Measurements from ENCODE around the gene ANKFY1. TPM values are rescaled to one million over a fixed set of nuclear protein-coding genes. Genes with fewer than 3 reads are reported as not detected.

The ANKFY1 gene
- total RNA-seq, 3 donors from 2014 or later = 36.3 to 44.2 (median 42.1) TPM

- Histone ChIP-seq H3K27me3 (no peaks in the 10 kb centered on the region), H3K27ac (no peak overlapping the region), H3K4me1 (no peaks in the 10 kb centered on the region), H3K36me3 (no peaks in the 10 kb centered on the region), H3K9me3 (no peaks in the 10 kb centered on the region), H3K4me3 (no peak overlapping the region)
- no peak for DNase-seq (ENCODE audit: low spot score in 2 of 2)
- TF ChIP-seq POLR2A (IDR thresholded peaks at IDR 0.05) (no peak), POLR2AphosphoS5 (IDR thresholded peaks at IDR 0.05) (no peak), CTCF (IDR thresholded peaks at IDR 0.05) (no peak)
- intact Hi-C loops (cut with DNase I; ENCODE audit: low total_unique reads) = no loop called here
Measured at GRCh38 chr17:4287710-4288109, 23.9 kb upstream of the ANKFY1 start.

- H3K36me3 ChIP-seq = no peaks in the 10 kb centered on the region
- no peaks in the 10 kb centered on the region for H3K4me1 ChIP-seq
- H3K4me3 ChIP-seq = no peak overlapping the region
- intact Hi-C loops (cut with DNase I; ENCODE audit: low total_unique reads) = no loop called here
- H3K9me3 ChIP-seq = no peaks in the 10 kb centered on the region
- no peak overlapping the region for H3K27ac ChIP-seq
- TF ChIP-seq POLR2A (IDR thresholded peaks at IDR 0.05) = no peak
- TF ChIP-seq CTCF (IDR thresholded peaks at IDR 0.05) = no peak
- TF ChIP-seq POLR2AphosphoS5 (IDR thresholded peaks at IDR 0.05) = no peak
- DNase-seq (ENCODE audit: low spot score in 2 of 2) = no peak
- H3K27me3 ChIP-seq = no peaks in the 10 kb centered on the region
Measured at GRCh38 chr17:4276514-4276913, 12.7 kb upstream of the ANKFY1 start.

- intact Hi-C loops (cut with DNase I; ENCODE audit: low total_unique reads) = no loop called here
- no peak overlapping the region for H3K27ac ChIP-seq
Measured at GRCh38 chr17:4272972-4273368, 9.2 kb upstream of the ANKFY1 start.

GRCh38 chr17:4272213-4272971 is 8.6 kb upstream of the ANKFY1 start:
- intact Hi-C loops (cut with DNase I; ENCODE audit: low total_unique reads) = no loop called here

More at GRCh38 chr17:4272972-4273368, 9.2 kb upstream of the ANKFY1 start:
- Histone ChIP-seq H3K4me1 (no peaks in the 10 kb centered on the region), H3K27me3 (no peaks in the 10 kb centered on the region), H3K4me3 (no peak overlapping the region), H3K9me3 (no peaks in the 10 kb centered on the region), H3K36me3 (no peaks in the 10 kb centered on the region)
- no peak for TF ChIP-seq POLR2AphosphoS5 (IDR thresholded peaks at IDR 0.05)
- no peak for TF ChIP-seq POLR2A (IDR thresholded peaks at IDR 0.05)
- no peak for TF ChIP-seq CTCF (IDR thresholded peaks at IDR 0.05)
- DNase-seq (ENCODE audit: low spot score in 2 of 2) = no peak

More at GRCh38 chr17:4272213-4272971, 8.6 kb upstream of the ANKFY1 start:
- H3K27ac ChIP-seq = no peak overlapping the region
- H3K4me3 ChIP-seq = no peak overlapping the region
- H3K4me1 ChIP-seq = no peaks in the 10 kb centered on the region
- DNase-seq (ENCODE audit: low spot score in 2 of 2) = no peak
- TF ChIP-seq POLR2AphosphoS5 (IDR thresholded peaks at IDR 0.05) = no peak
- no peak for TF ChIP-seq POLR2A (IDR thresholded peaks at IDR 0.05)
- no peak for TF ChIP-seq CTCF (IDR thresholded peaks at IDR 0.05)
- no peaks in the 10 kb centered on the region for H3K36me3 ChIP-seq
- no peaks in the 10 kb centered on the region for H3K27me3 ChIP-seq
- no peaks in the 10 kb centered on the region for H3K9me3 ChIP-seq
